Progenitor cell of endocrine pancreas (in vitro differentiated cells): Measurements from ENCODE around the gene ZNF324B. TPM values are rescaled to one million over a fixed set of nuclear protein-coding genes. Genes with fewer than 3 reads are reported as not detected.
"Not testable (repeated sequence)": the region's sequence is repeated elsewhere in the genome, so short reads cannot be mapped to it uniquely, and the experiment has no call there.

ENCODE experiments used
- DNase-seq: peaks from one replicate; pipeline ENCODE4 v3.0.0; 2021; ENCODE audit warnings: low spot score; ENCODE audit not compliant: unreplicated experiment
- H3K27ac Mint-ChIP-seq: 2 replicates; pipeline ENCODE4 v1.8.0; 2021; ENCODE audit warnings: mild to moderate bottlenecking, moderate library complexity, mixed read lengths
- H3K27me3 Mint-ChIP-seq: 2 replicates; pipeline ENCODE4 v1.8.0; 2021; ENCODE audit warnings: mixed read lengths
- H3K36me3 Mint-ChIP-seq: 2 replicates; pipeline ENCODE4 v1.8.0; 2022; ENCODE audit warnings: mixed read lengths; ENCODE audit not compliant: insufficient read depth
- H3K4me1 Mint-ChIP-seq: 2 replicates; pipeline ENCODE4 v1.8.0; 2021; ENCODE audit warnings: low read depth, mixed read lengths
- H3K4me3 Mint-ChIP-seq: 2 replicates; pipeline ENCODE4 v1.8.0; 2021; ENCODE audit warnings: low read depth, mild to moderate bottlenecking, moderate library complexity, mixed read lengths
- H3K9me3 Mint-ChIP-seq: 2 replicates; pipeline ENCODE4 v1.8.0; 2021; ENCODE audit warnings: low read depth, mixed read lengths
- long read RNA-seq: library from polyadenylated mRNA; unstranded; transcript quantifications from one replicate; pipeline ENCODE4 v2.0.0, GENCODE V29; 2020
- total RNA-seq: library from RNA; stranded (reverse); gene quantifications from 2 replicates; pipeline ENCODE4 v1.2.1, GENCODE V29; 2021
- TF ChIP-seq, protein P1 (sequence below): fragments of 200-600 bp; sonication (generic); IDR thresholded peaks from one replicate; pipeline ENCODE4 v1.5.0; 2021; ENCODE audit warnings: antibody characterized with exemption, mild to moderate bottlenecking; ENCODE audit not compliant: unreplicated experiment

Gene ZNF324B
- total RNA-seq = 10.1 and 11.2 TPM in 2 replicates
- long read RNA-seq, partial matches to known transcripts = 0 of 1 reads
- long read RNA-seq, other reads (novel, unspliced or antisense) = 0 of 1 reads

DNA sequence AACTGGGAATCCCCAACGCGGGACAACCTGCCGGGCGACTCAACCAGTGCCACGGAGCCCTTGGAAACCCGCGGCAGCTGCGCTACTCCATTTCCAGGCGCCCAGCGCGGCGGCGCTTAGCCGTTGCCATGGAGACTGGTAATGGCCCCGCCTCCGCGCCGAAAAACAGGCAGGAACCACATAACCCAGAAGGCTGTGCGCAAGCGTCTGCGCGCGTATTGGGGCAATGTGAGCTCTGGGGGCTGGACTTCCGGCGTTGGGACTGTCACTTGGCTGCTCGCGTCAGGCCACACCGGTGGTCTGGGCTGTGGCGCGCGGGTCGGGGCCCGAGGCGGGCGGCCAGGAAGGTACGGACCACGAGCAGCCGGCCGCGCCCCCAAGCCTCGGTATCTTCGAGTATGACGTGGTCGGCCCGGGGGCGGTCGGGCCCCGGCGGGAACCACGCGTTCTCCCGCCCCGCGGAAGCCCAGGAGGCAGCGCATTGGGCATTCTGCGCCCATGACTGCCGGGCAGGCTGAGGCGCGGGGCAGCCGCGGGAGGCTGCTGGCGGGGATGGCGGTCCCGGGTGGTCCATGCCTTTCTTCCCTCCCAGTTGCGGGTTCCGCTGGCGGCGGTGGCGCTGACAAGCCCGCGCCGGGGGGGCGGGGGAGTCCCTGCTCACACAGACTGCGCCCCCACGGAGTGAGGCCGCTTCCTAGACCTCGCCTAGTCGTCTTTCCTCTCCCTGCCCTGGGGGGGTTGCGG is at the start of gene ZNF324B:
Gene ZNF324B (plus strand): TSS at position 265 of the 744 bp plus-strand sequence. CDS start 2,080 bp downstream, outside the sequence.
- Mint-ChIP-seq H3K27ac (peak within 1 kb of the TSS; percentile 94), H3K27me3 (peaks cover 23% of the 10 kb centered on the region), H3K9me3 (peaks cover 8% of the 10 kb centered on the region), H3K4me3 (peak within 1 kb of the TSS; percentile 90), H3K4me1 (peaks cover 8% of the 10 kb centered on the region), H3K36me3 (peaks cover 4% of the 10 kb centered on the region)
- peak; percentile 93 for DNase-seq
- TF ChIP-seq, protein P1, sequence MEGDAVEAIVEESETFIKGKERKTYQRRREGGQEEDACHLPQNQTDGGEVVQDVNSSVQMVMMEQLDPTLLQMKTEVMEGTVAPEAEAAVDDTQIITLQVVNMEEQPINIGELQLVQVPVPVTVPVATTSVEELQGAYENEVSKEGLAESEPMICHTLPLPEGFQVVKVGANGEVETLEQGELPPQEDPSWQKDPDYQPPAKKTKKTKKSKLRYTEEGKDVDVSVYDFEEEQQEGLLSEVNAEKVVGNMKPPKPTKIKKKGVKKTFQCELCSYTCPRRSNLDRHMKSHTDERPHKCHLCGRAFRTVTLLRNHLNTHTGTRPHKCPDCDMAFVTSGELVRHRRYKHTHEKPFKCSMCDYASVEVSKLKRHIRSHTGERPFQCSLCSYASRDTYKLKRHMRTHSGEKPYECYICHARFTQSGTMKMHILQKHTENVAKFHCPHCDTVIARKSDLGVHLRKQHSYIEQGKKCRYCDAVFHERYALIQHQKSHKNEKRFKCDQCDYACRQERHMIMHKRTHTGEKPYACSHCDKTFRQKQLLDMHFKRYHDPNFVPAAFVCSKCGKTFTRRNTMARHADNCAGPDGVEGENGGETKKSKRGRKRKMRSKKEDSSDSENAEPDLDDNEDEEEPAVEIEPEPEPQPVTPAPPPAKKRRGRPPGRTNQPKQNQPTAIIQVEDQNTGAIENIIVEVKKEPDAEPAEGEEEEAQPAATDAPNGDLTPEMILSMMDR = no peak

DNA sequence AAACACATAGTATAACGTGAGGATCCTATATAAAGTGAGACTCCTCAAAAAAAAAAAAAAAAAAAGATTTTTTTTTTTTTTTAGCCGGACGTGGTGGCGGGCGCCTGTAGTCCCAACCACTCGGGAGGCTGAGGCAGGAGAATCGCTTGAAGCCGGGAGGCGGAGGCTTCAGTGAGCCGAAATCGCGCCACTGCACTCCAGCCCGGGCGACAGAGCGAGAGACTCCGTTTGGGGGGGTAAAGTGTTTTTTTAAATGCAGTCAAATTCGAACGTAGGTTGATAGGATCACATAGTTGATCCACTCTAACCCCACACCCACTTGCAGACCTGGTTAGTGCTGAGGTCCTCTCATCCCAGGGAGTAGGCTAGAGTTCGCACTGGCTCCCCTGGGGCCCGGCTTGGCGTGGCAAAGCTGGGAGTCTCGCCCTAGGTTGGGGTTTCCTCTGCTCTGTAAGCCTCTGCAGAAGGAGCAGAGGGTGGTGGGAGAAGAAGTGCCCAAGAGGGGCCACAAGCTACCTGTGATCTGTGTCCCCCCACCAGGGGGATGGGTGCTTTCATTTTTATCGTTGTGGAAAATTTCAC is 49.5 kb upstream of the ZNF324B start:
- peak overlapping the region; percentile 87 for H3K4me3 Mint-ChIP-seq
- H3K27me3 Mint-ChIP-seq = peaks cover 12% of the 10 kb centered on the region
- peak overlapping the region; percentile 20 for H3K27ac Mint-ChIP-seq
- TF ChIP-seq, protein P1 = no peak
- H3K9me3 Mint-ChIP-seq = no peaks in the 10 kb centered on the region
- H3K36me3 Mint-ChIP-seq = no peaks in the 10 kb centered on the region
- DNase-seq = no peak
- peaks cover 20% of the 10 kb centered on the region for H3K4me1 Mint-ChIP-seq

DNA sequence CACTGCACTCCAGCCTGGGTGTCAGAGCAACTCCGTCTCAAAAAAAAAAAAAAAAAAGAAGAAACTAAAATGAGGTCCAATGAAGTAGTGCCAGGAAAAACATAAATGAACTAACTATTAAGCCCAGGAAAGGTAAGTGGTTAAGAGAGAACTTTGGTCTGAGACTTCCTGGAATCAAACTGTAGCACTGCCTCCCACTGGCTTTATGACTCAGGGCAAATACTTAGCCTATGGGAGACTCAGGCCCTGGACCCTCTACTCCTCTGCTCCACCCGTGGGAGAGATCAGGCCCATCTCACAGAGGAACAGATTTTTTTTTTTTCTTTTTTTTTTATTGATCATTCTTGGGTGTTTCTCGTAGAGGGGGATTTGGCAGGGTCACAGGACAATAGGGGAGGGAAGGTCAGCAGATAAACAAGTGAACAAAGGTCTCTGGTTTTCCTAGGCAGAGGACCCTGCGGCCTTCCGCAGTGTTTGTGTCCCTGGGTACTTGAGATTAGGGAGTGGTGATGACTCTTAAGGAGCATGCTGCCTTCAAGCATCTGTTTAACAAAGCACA is 47.4 kb upstream of the ZNF324B start:
- not testable (repeated sequence) for DNase-seq, H3K9me3 Mint-ChIP-seq, H3K27ac Mint-ChIP-seq, H3K27me3 Mint-ChIP-seq, H3K4me3 Mint-ChIP-seq, H3K36me3 Mint-ChIP-seq
- H3K4me1 Mint-ChIP-seq = peaks cover 29% of the 10 kb centered on the region

DNA sequence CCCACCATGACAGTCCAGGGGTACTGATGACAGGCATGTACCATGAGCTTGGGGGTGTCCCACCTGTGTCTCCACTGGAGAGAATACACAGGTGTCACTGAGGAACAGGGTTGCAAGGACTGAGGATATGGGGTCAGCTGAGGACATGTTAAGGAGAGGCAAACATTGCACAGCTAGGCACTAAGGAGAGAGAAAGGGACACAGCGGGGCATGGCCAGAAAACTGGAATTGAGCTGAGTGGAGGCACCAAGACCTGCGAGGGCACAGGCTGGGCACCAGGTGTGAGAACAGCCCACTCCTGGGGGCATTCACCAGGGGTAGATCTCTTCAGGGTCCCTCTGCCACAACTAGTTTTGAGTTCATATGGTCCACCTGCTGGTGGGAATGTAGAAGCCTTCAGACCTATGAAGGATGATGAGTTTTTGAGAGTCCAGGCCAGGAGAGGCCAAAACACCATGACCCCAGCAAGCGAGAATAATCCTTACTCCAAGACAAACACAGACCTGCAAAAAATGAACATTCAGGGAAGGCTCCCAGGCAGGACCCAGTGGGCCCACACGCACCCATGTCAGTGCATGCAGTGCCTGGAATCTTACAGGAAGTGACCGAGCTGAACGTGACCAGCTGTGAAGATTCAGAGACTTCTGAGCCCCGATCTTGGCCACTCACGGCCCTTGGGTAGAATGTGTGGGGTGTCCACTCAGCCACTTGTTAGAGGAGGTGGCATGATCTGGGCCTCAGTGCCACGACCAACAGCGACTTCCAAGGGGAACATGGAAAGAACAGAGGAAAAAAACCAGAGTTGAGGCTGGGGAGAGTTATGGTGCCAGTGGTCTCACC is 44.4 kb upstream of the ZNF324B start:
- no peaks in the 10 kb centered on the region for H3K36me3 Mint-ChIP-seq
- H3K27me3 Mint-ChIP-seq = no peaks in the 10 kb centered on the region
- TF ChIP-seq, protein P1 = peak; percentile 53
- no peaks in the 10 kb centered on the region for H3K9me3 Mint-ChIP-seq
- peaks cover 25% of the 10 kb centered on the region for H3K4me1 Mint-ChIP-seq
- peak overlapping the region; percentile 97 for H3K27ac Mint-ChIP-seq
- H3K4me3 Mint-ChIP-seq = peak overlapping the region; percentile 82
- no peak for DNase-seq

DNA sequence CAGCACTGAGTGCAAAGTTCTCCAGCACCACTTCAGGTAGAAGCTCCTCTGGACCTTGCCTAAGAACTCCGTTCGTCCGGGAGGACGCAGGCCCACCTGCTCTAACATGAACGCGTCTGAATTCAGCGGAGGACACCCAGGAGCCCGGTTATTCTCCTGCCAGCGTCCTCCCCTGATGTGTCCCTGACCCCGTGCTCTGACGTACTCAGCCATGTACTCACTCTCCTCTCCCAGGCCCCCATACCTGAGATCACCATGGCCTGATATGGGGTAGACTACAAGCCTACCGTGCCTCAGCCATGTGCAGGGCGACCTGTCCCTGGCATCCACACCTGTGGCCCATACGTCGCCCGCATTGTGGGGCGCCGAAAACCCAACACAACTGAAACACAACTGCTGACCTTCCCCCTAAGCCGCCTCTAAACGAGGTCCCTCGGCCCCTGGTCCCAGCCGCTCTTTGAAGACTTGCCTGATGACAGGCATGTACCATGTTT is 43.7 kb upstream of the ZNF324B start:
- no peaks in the 10 kb centered on the region for H3K27me3 Mint-ChIP-seq
- peaks cover 23% of the 10 kb centered on the region for H3K4me1 Mint-ChIP-seq
- H3K9me3 Mint-ChIP-seq = no peaks in the 10 kb centered on the region
- TF ChIP-seq, protein P1 = no peak
- peak overlapping the region; percentile 97 for H3K27ac Mint-ChIP-seq
- H3K36me3 Mint-ChIP-seq = peaks cover 2% of the 10 kb centered on the region
- no peak for DNase-seq
- H3K4me3 Mint-ChIP-seq = peak overlapping the region; percentile 82
